Measurements from ENCODE around the gene SMARCC1.
"Not testable (repeated sequence)": the region's sequence is repeated elsewhere in the genome, so short reads cannot be mapped to it uniquely, and the experiment has no call there.

SMARCC1 gene

GRCh38 chr3:47781685-47782445, at the start of gene SMARCC1:
Gene SMARCC1, minus strand, starts transcription at chr3:47781893. Its CDS starts 96 bp downstream, at chr3:47781797.
- peak; percentile 99 for DNase-seq (ENCODE audit: low spot score)

GRCh38 chr3:47829482-47829881, 47.8 kb upstream of the SMARCC1 start:
- DNase-seq (ENCODE audit: low spot score) = not testable (repeated sequence)

GRCh38 chr3:47825590-47825989, 43.9 kb upstream of the SMARCC1 start:
- no peak for DNase-seq (ENCODE audit: low spot score)

GRCh38 chr3:47824541-47825473, 43.1 kb upstream of the SMARCC1 start:
- DNase-seq (ENCODE audit: low spot score) = peak; percentile 98

GRCh38 chr3:47817609-47818008, 35.9 kb upstream of the SMARCC1 start:
- DNase-seq (ENCODE audit: low spot score) = no peak

- no peak for DNase-seq (ENCODE audit: low spot score)
These were observed 32.0 kb upstream of the SMARCC1 start for GRCh38 chr3:47813551-47814177.

- no peak for DNase-seq (ENCODE audit: low spot score)
These were observed 22.9 kb upstream of the SMARCC1 start for GRCh38 chr3:47804577-47804976.

GRCh38 chr3:47803480-47804025, 21.9 kb upstream of the SMARCC1 start:
- DNase-seq (ENCODE audit: low spot score) = no peak

- DNase-seq (ENCODE audit: low spot score) = peak; percentile 95
These were observed 21.2 kb upstream of the SMARCC1 start, which contains the start of gene DHX30 for GRCh38 chr3:47802734-47803479. Gene DHX30, plus strand, starts transcription at chr3:47803138. Its CDS starts 7,546 bp downstream, at chr3:47810684.

- no peak for DNase-seq (ENCODE audit: low spot score)
These were observed 18.0 kb upstream of the SMARCC1 start for GRCh38 chr3:47799733-47800132.

- no peak for DNase-seq (ENCODE audit: low spot score)
These were observed 12.9 kb upstream of the SMARCC1 start for GRCh38 chr3:47794544-47794943.

- DNase-seq (ENCODE audit: low spot score) = no peak
These were observed 11.0 kb upstream of the SMARCC1 start for GRCh38 chr3:47792699-47793098.

- no peak for DNase-seq (ENCODE audit: low spot score)
These were observed 9.6 kb upstream of the SMARCC1 start for GRCh38 chr3:47791193-47791855.

- no peak for DNase-seq (ENCODE audit: low spot score)
These were observed 2.0 kb upstream of the SMARCC1 start for GRCh38 chr3:47783673-47784072.

- no peak for DNase-seq (ENCODE audit: low spot score)
These were observed 984 bp upstream of the SMARCC1 start for GRCh38 chr3:47782446-47783308.

GRCh38 chr3:47780741-47781684, 680 bp downstream of the SMARCC1 start:
- DNase-seq (ENCODE audit: low spot score) = peak; percentile 81

- DNase-seq (ENCODE audit: low spot score) = no peak
These were observed 2.9 kb downstream of the SMARCC1 start for GRCh38 chr3:47778746-47779145.

GRCh38 chr3:47772788-47773187, 8.9 kb downstream of the SMARCC1 start:
- no peak for DNase-seq (ENCODE audit: low spot score)

GRCh38 chr3:47772047-47772446, 9.6 kb downstream of the SMARCC1 start:
- DNase-seq (ENCODE audit: low spot score) = no peak

Data from AG08396 (cell line).